Peyer's patch (tissue), 4 donors: Measurements from ENCODE around the gene PRTG. TPM values are rescaled to one million over a fixed set of nuclear protein-coding genes. Genes with fewer than 3 reads are reported as not detected.

Source experiments
- DNase-seq, 3 donors: peaks; one replicate each; pipeline ENCODE4 v3.0.0-alpha.2; 2017 to 2019
- H3K27ac ChIP-seq, 4 donors: fragments of 200-600 bp; sonication (generic); one replicate each; pipeline ENCODE4 v1.5.1; 2016 to 2019
- H3K27me3 ChIP-seq, 2 donors: fragments of 200-600 bp; sonication (generic); one replicate each; pipeline ENCODE4 v1.5.1; 2019
- H3K36me3 ChIP-seq, 3 donors: fragments of 200-600 bp; sonication (generic); one replicate each; pipeline ENCODE4 v1.5.1; 2016 to 2019
- H3K4me1 ChIP-seq, 4 donors: fragments of 200-600 bp; sonication (generic); one replicate each; pipeline ENCODE4 v1.5.1; 2016 to 2019
- H3K4me3 ChIP-seq, 4 donors: fragments of 200-600 bp; sonication (generic); 1 replicate in 3 of 4; 2 replicates in 1 of 4; pipeline ENCODE4 v1.5.1; 2016 to 2019; ENCODE audit warnings: mild to moderate bottlenecking in 1 of 4
- H3K9me3 ChIP-seq, 4 donors: fragments of 200-600 bp; sonication (generic); one replicate each; pipeline ENCODE4 v1.5.1; 2016 to 2019; ENCODE audit warnings: mild to moderate bottlenecking in 1 of 4
- CTCF ChIP-seq, 6 experiments: fragments of 450-650 bp in 4 of 6; fragments of 200-600 bp in 2 of 6; sonication (generic) in 1 of 6; IDR thresholded peaks; one replicate each; pipeline ENCODE4 v1.5.1; 2017 to 2019; ENCODE audit warnings: antibody characterized with exemption in 6 of 6, mild to moderate bottlenecking in 3 of 6, moderate library complexity in 1 of 6
- POLR2A ChIP-seq, 2 donors: fragments of 450-650 bp; IDR thresholded peaks; one replicate each; pipeline ENCODE4 v1.5.1; 2017; ENCODE audit warnings: antibody characterized with exemption in 2 of 2, mild to moderate bottlenecking in 2 of 2, moderate library complexity in 2 of 2
- total RNA-seq, 4 donors: library from RNA; depleted of rRNA; stranded (reverse); fragments of >200 nt; gene quantifications; one replicate each; pipeline ENCODE4 v1.1.0, GENCODE V29; 2016

The PRTG gene
- total RNA-seq, 4 donors from 2014 or later = 0.19 to 6.6 (median 0.54) TPM; not detected in 1

DNA sequence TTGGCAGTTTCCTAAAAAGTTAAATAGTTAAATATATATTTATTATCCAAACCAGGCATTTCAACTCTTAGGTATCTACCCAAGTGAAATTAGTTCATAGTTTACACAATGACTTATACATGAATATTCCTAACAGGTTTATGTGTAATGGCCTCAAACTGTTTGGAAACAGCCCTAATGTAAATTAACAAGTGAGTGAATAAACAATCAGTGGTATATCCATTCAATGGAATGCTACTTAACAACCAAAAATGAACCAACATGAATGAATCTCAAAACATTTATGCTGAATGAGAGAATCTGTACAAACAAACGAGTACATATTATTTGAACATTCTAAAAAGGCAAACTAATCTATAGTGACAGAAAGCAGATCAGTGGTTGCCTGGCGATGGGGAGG lies 33.5 kb downstream of the PRTG start:
- Histone ChIP-seq H3K4me3 (no peak overlapping the region), H3K9me3 (no peaks in the 10 kb centered on the region), H3K27me3 (no peaks in the 10 kb centered on the region), H3K4me1 (no peaks in the 10 kb centered on the region), H3K36me3 (no peaks in the 10 kb centered on the region), H3K27ac (no peak overlapping the region)
- DNase-seq = no peak
- TF ChIP-seq POLR2A (IDR thresholded peaks at IDR 0.05) (no peak), CTCF (IDR thresholded peaks at IDR 0.05) (no peak)

GRCh38 chr15:55708720-55709119 lies 34.2 kb downstream of the PRTG start:
- DNase-seq = no peak
- TF ChIP-seq POLR2A (IDR thresholded peaks at IDR 0.05) = no peak
- no peak for TF ChIP-seq CTCF (IDR thresholded peaks at IDR 0.05)
- no peaks in the 10 kb centered on the region for H3K4me1 ChIP-seq
- no peaks in the 10 kb centered on the region for H3K36me3 ChIP-seq
- H3K27ac ChIP-seq = no peak overlapping the region
- H3K27me3 ChIP-seq = no peaks in the 10 kb centered on the region
- H3K9me3 ChIP-seq = no peaks in the 10 kb centered on the region
- no peak overlapping the region for H3K4me3 ChIP-seq

DNA sequence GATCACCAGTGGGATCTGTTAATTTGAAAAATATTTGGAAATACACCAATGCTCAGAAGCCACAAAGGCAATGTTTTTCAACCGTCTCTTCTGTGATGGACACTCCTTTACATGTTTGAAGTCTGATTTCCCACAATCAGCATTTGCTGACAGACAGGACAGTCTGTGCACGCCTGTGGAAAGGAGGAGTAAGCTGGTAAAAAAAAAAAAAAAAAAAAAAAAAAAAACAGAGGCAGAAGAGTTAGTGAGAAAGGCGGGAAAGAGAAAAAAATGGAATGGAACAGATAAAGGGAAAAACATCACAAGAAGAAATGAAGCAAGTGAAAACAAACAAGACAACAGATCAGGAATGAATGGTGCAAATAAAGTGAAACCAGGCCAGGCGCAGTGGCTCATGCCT lies 35.0 kb downstream of the PRTG start:
- H3K9me3 ChIP-seq = no peaks in the 10 kb centered on the region
- no peak overlapping the region for H3K27ac ChIP-seq
- TF ChIP-seq POLR2A (IDR thresholded peaks at IDR 0.05) (no peak), CTCF (IDR thresholded peaks at IDR 0.05) (no peak)
- H3K4me3 ChIP-seq = no peak overlapping the region
- DNase-seq = no peak
- H3K36me3 ChIP-seq = no peaks in the 10 kb centered on the region
- H3K27me3 ChIP-seq = no peaks in the 10 kb centered on the region
- H3K4me1 ChIP-seq = no peaks in the 10 kb centered on the region

DNA sequence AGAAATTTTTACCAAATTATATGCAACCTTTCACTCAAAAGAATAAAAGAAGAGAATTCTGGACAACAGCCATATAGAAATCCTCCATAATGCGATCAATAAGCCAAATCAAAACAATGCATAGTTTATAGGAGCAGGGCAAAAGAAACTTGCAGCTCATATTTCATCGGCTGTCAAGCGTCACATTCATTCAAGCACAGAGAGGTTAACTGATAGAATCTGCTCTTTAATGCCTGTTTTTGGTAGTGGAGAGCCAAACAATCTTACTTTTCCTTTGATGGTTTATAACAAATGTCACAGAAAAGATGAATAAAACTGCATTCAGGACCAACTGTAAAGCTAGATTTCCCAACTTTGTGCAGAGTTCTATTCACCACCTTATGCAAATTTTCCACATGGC lies 35.4 kb downstream of the PRTG start:
- Histone ChIP-seq H3K27ac (no peak overlapping the region), H3K4me3 (no peak overlapping the region), H3K27me3 (no peaks in the 10 kb centered on the region), H3K9me3 (no peaks in the 10 kb centered on the region), H3K36me3 (no peaks in the 10 kb centered on the region), H3K4me1 (no peaks in the 10 kb centered on the region)
- no peak for DNase-seq
- TF ChIP-seq POLR2A (IDR thresholded peaks at IDR 0.05) (no peak), CTCF (IDR thresholded peaks at IDR 0.05) (no peak)

- Histone ChIP-seq H3K4me1 (no peaks in the 10 kb centered on the region), H3K9me3 (no peaks in the 10 kb centered on the region), H3K36me3 (no peaks in the 10 kb centered on the region), H3K27ac (no peak overlapping the region), H3K4me3 (no peak overlapping the region), H3K27me3 (no peaks in the 10 kb centered on the region)
- no peak for DNase-seq
- TF ChIP-seq CTCF (IDR thresholded peaks at IDR 0.05) = no peak
- TF ChIP-seq POLR2A (IDR thresholded peaks at IDR 0.05) = no peak
Measured at GRCh38 chr15:55703873-55704301, 39.1 kb downstream of the PRTG start.

- no peak overlapping the region for H3K27ac ChIP-seq
- H3K4me3 ChIP-seq = no peak overlapping the region
- no peaks in the 10 kb centered on the region for H3K36me3 ChIP-seq
- H3K9me3 ChIP-seq = no peaks in the 10 kb centered on the region
- no peak for DNase-seq
- no peaks in the 10 kb centered on the region for H3K27me3 ChIP-seq
- TF ChIP-seq CTCF (IDR thresholded peaks at IDR 0.05) (no peak), POLR2A (IDR thresholded peaks at IDR 0.05) (no peak)
- no peaks in the 10 kb centered on the region for H3K4me1 ChIP-seq
Measured at GRCh38 chr15:55700876-55701275, 42.1 kb downstream of the PRTG start.
